AG09309 (cell line): ENCODE measurements around the gene NRSN1.

Experiments used
- DNase-seq: peaks from one replicate; pipeline ENCODE4 v3.0.0-alpha.2; 2010; ENCODE audit warnings: low read depth
- H3K4me3 ChIP-seq: 2 replicates; pipeline ENCODE4 v1.5.1; 2011; ENCODE audit warnings: mild to moderate bottlenecking, low read depth, low read length, moderate library complexity; ENCODE audit not compliant: control insufficient read depth
- CTCF ChIP-seq: IDR thresholded peaks from 2 replicates; pipeline ENCODE4 v1.5.1; 2011; ENCODE audit warnings: mild to moderate bottlenecking, low read depth, low read length, inconsistent platforms; ENCODE audit not compliant: insufficient read depth, control insufficient read depth; ENCODE audit errors: missing control alignments

NRSN1 gene

GRCh38 chr6:24125980-24126379 is at the start of gene NRSN1:
NRSN1 (plus strand) TSS chr6:24126215; CDS start chr6:24134328, 8,113 bp downstream.
- no peak for DNase-seq
- TF ChIP-seq CTCF: no peak
- no peak within 1 kb of the TSS for H3K4me3 ChIP-seq

GRCh38 chr6:24078200-24078599 is 47.8 kb upstream of the NRSN1 start:
- TF ChIP-seq CTCF: no peak
- DNase-seq: no peak
- H3K4me3 ChIP-seq: no peak overlapping the region

- no peak overlapping the region for H3K4me3 ChIP-seq
- DNase-seq: no peak
- no peak for TF ChIP-seq CTCF
Measured at GRCh38 chr6:24079076-24079475, 46.9 kb upstream of the NRSN1 start.

- no peak for TF ChIP-seq CTCF
- no peak overlapping the region for H3K4me3 ChIP-seq
- no peak for DNase-seq
Measured at GRCh38 chr6:24080711-24081110, 45.3 kb upstream of the NRSN1 start.

- no peak for TF ChIP-seq CTCF
- no peak for DNase-seq
Measured at GRCh38 chr6:24089736-24090135, 36.3 kb upstream of the NRSN1 start.

GRCh38 chr6:24092407-24092806 is 33.6 kb upstream of the NRSN1 start:
- H3K4me3 ChIP-seq: no peak overlapping the region
- no peak for TF ChIP-seq CTCF
- no peak for DNase-seq

More at GRCh38 chr6:24089736-24090135, 36.3 kb upstream of the NRSN1 start:
- H3K4me3 ChIP-seq: no peak overlapping the region

GRCh38 chr6:24093381-24093780 is 32.6 kb upstream of the NRSN1 start:
- H3K4me3 ChIP-seq: no peak overlapping the region
- no peak for TF ChIP-seq CTCF
- DNase-seq: no peak
